Activated naive CD8-positive, alpha-beta T cell (primary cell): ENCODE results near the gene NR5A1.

Experiments
- H3K27ac Mint-ChIP-seq: one replicate; pipeline ENCODE4 v1.8.0; 2021; ENCODE audit warnings: mixed read lengths
- H3K27me3 Mint-ChIP-seq: one replicate; pipeline ENCODE4 v1.8.0; 2021; ENCODE audit warnings: mixed read lengths
- H3K36me3 Mint-ChIP-seq: one replicate; pipeline ENCODE4 v1.8.0; 2021; ENCODE audit warnings: mixed read lengths
- H3K4me1 Mint-ChIP-seq: one replicate; pipeline ENCODE4 v1.8.0; 2021; ENCODE audit warnings: low read depth, mixed read lengths
- H3K4me3 Mint-ChIP-seq: one replicate; pipeline ENCODE4 v1.8.0; 2021; ENCODE audit warnings: mild to moderate bottlenecking, mixed read lengths
- H3K9me3 Mint-ChIP-seq: one replicate; pipeline ENCODE4 v1.8.0; 2021; ENCODE audit warnings: low read depth, mixed read lengths

The NR5A1 gene

DNA sequence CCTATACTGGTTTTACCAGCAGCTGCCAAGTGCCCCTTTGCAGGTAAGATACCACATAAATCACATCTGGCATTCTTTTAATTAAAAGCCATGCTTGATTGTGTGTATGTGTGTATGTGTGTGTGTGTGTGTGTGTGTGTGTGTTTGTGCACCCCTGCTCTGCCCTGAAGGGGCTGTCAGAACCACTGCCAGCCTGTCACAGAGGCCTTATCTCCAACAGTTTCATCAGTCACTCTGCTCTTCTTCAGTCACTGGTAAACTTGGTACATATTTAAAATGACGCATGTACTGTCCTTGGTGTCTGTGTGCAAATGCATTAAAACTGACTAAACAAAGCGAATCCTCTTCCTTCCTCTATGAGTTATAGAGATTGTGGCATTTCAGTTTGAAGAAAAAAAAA is 19.0 kb upstream of the NR5A1 start:
- no peak overlapping the region for H3K27ac Mint-ChIP-seq
- H3K27me3 Mint-ChIP-seq: peaks cover 4% of the 10 kb centered on the region
- H3K4me3 Mint-ChIP-seq: no peak overlapping the region
- no peaks in the 10 kb centered on the region for H3K36me3 Mint-ChIP-seq
- no peaks in the 10 kb centered on the region for H3K9me3 Mint-ChIP-seq
- H3K4me1 Mint-ChIP-seq: no peaks in the 10 kb centered on the region

GRCh38 chr9:124522121-124523098 is 15.2 kb upstream of the NR5A1 start:
- Mint-ChIP-seq H3K4me1 (no peaks in the 10 kb centered on the region), H3K27ac (no peak overlapping the region), H3K36me3 (no peaks in the 10 kb centered on the region), H3K27me3 (peaks cover 4% of the 10 kb centered on the region), H3K9me3 (no peaks in the 10 kb centered on the region), H3K4me3 (no peak overlapping the region)

GRCh38 chr9:124521142-124521541 is 13.9 kb upstream of the NR5A1 start:
- H3K27me3 Mint-ChIP-seq: peaks cover 4% of the 10 kb centered on the region
- no peaks in the 10 kb centered on the region for H3K4me1 Mint-ChIP-seq
- H3K36me3 Mint-ChIP-seq: no peaks in the 10 kb centered on the region
- H3K27ac Mint-ChIP-seq: no peak overlapping the region
- H3K4me3 Mint-ChIP-seq: no peak overlapping the region
- no peaks in the 10 kb centered on the region for H3K9me3 Mint-ChIP-seq

DNA sequence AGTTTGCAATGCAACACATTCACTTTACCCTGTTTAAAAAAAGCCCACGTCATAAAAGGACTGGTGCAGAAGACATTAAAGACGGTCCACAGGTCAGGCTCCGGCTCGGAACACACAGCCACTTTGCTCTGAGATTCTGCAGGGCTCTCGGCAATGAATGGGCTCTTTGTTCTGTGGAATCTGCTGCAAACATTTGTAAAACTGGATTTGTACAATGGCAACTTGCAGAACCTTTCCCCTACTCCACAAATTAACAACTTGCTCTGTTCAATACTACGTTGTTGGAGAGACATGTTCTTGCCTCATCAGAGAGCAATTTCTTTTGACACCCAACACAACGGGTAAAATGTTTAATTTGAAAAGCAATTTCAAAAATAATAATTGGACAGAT is 13.0 kb upstream of the NR5A1 start:
- no peak overlapping the region for H3K4me3 Mint-ChIP-seq
- no peaks in the 10 kb centered on the region for H3K36me3 Mint-ChIP-seq
- H3K27me3 Mint-ChIP-seq: peaks cover 4% of the 10 kb centered on the region
- H3K9me3 Mint-ChIP-seq: no peaks in the 10 kb centered on the region
- H3K4me1 Mint-ChIP-seq: no peaks in the 10 kb centered on the region
- no peak overlapping the region for H3K27ac Mint-ChIP-seq

DNA sequence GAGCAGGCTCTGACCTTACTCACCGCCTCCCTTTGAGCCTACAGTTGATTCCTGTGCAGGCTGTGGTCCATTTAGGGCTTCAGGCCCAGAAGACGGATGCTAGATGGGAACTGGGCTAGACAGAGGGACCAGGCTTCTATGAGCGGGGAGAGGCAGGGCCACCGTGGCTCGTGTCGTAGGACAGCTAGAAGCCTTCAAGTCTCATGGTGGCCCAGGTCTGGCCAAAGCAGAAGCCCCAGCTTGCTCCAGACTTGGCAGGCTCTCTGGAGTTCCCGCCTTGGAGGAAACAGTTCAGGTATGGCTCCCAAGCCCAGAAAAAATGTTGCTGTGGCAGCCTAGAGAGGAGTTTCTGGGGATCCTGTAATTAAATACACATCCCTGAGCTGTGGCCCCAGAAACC is 10.9 kb upstream of the NR5A1 start:
- Mint-ChIP-seq H3K27ac (no peak overlapping the region), H3K9me3 (no peaks in the 10 kb centered on the region), H3K27me3 (peaks cover 4% of the 10 kb centered on the region), H3K4me1 (no peaks in the 10 kb centered on the region), H3K4me3 (no peak overlapping the region), H3K36me3 (no peaks in the 10 kb centered on the region)

- H3K27me3 Mint-ChIP-seq: peaks cover 4% of the 10 kb centered on the region
- no peak overlapping the region for H3K27ac Mint-ChIP-seq
- H3K4me1 Mint-ChIP-seq: no peaks in the 10 kb centered on the region
- H3K9me3 Mint-ChIP-seq: no peaks in the 10 kb centered on the region
- H3K36me3 Mint-ChIP-seq: no peaks in the 10 kb centered on the region
- H3K4me3 Mint-ChIP-seq: no peak overlapping the region
Observed at GRCh38 chr9:124517600-124517999, 10.4 kb upstream of the NR5A1 start.

DNA sequence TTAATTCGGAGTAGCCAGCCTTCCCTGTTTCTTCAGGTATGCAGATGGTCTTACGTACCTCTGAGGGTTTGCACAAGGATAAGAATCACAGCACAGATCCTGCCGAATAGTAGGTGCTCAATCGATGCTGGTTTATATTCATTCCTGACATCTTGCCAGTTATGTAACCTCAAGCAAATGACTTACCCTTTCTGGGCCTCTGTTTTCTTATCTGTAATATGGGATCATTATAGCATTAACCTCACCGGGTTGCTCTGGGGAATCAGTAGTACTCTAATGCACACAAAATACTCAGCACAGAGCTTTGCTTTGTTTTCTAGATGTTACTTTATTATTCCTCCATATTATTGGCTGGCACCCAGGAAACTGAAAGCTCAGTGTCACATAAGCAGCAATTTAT is 7.7 kb upstream of the NR5A1 start:
- no peak overlapping the region for H3K27ac Mint-ChIP-seq

DNA sequence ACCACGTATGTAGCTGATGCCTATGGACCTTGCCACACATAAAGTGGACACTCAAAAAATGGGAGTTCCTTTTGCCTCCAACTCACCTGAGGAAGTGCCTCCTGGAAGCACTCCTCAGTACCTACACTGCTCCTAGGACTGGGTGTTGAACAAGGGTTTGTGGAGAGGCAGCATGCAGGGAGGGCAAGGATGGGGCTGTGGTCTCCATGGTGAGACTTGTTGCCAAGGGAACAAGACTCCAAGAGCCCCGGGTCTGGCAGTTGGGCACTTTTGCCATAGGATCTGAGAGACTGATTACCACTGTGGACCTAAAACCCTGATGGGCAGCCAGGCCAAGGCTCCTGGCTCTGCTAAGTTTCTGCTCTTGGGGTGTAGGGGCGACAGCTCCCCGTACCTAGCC is 6.9 kb upstream of the NR5A1 start:
- no peak overlapping the region for H3K27ac Mint-ChIP-seq

More for the DNA sequence above, 7.7 kb upstream of the NR5A1 start:
- Mint-ChIP-seq H3K27me3 (no peaks in the 10 kb centered on the region), H3K36me3 (no peaks in the 10 kb centered on the region), H3K4me3 (no peak overlapping the region), H3K9me3 (no peaks in the 10 kb centered on the region), H3K4me1 (peaks cover 2% of the 10 kb centered on the region)

DNA sequence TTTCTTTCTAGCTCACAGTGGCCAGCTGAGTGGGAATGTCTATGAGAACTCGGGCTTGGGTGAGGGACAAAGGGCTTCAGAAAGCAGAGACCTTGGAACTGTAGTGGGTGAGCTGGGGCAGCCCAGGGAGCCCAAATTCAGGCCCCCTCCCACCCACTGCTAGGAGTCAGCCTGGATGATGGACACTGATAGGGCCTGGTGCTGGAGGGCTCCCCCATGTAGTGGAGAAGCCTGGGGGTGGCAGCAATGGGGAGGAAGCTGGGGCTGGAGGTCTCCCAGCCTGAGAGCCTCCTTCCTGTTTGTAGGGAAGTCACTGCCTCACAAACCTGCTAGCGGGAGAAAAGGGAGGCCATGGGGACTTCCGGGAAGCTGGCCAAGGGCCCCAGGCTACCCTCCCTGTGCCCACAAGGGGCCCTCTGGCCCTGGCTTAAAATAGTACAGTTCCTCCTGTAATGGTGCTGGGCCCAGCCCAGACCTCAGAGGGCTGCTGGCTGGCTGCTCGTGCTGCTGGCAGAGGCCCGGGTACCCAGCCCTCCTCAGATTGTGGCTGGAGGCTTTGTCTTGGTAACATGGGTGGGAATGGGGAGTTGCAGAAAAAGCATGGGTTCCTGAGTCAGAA is 6.3 kb upstream of the NR5A1 start:
- Mint-ChIP-seq H3K27me3 (no peaks in the 10 kb centered on the region), H3K27ac (no peak overlapping the region)

More for the DNA sequence above, 6.9 kb upstream of the NR5A1 start:
- H3K4me3 Mint-ChIP-seq: no peak overlapping the region
- H3K27me3 Mint-ChIP-seq: no peaks in the 10 kb centered on the region
- H3K9me3 Mint-ChIP-seq: no peaks in the 10 kb centered on the region
- peaks cover 2% of the 10 kb centered on the region for H3K4me1 Mint-ChIP-seq
- H3K36me3 Mint-ChIP-seq: no peaks in the 10 kb centered on the region

DNA sequence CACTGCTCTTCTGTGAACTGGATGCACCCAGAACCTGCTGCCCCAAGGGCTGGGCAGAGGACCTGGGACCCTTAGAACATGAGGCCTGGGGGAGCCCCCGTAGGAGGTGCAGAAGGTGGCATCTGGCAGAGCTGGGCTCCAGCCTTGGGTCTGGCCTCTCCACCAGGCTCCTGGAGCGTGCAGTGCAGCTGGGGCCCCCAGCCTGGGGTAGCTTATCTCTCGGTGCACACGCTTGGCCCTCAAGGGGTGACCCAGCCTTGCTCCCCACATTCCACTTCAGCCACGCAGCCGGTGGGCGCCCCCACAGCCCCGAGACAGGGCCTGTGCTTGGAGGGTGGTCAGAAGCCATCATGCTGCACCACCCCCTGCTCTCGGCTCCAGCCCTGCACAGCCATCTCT is 5.6 kb upstream of the NR5A1 start:
- Mint-ChIP-seq H3K36me3 (no peaks in the 10 kb centered on the region), H3K27me3 (no peaks in the 10 kb centered on the region), H3K4me3 (no peak overlapping the region), H3K4me1 (peaks cover 2% of the 10 kb centered on the region), H3K9me3 (no peaks in the 10 kb centered on the region), H3K27ac (no peak overlapping the region)

More for the DNA sequence above, 6.3 kb upstream of the NR5A1 start:
- Mint-ChIP-seq H3K4me3 (no peak overlapping the region), H3K36me3 (no peaks in the 10 kb centered on the region), H3K4me1 (peaks cover 2% of the 10 kb centered on the region), H3K9me3 (no peaks in the 10 kb centered on the region)

DNA sequence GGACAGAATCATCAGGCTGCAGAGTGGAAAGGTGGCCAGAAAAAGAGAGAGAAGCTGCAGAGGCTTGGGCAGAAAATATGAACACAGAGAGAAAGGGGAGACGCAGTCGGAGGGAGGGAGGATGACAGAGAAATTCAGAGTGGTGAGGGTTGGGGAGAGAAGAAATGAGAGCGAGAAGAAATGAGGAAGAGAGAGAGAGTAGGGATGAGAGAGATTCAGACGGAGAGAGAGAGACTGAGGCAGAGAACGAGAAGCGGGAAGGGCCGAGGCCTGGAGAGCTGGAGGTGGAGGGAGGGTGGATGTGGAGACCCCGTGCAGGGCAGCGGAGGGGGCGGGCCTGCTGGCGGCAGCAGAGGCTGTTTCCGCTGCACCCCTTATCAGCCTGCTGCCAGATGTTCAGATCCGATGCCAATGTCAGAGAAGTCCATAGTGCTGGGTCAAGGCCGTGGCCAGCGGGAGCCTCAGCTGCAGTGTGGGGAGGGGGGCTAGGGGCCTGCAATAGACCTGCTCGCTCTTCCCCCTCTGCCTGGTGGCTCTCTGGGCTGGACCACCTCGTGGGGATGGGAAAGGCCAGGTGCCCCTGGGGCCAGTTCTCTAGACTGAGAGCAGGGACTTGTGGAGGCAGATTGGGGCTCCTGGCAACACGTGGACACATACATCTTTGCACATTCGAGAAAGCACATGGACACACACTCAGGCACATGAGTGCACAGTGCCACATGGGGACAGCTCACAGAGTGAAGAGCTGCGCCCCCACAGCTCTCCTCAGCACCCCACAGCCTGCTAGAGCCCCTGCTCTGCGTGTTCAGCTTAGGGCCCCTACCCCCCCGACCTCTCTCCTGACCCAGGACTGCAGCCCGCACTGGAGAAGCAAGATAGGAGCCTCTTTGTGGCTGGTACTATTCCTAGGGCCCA is 4.9 kb upstream of the NR5A1 start:
- peaks cover 2% of the 10 kb centered on the region for H3K4me1 Mint-ChIP-seq
- no peak overlapping the region for H3K4me3 Mint-ChIP-seq
- no peaks in the 10 kb centered on the region for H3K9me3 Mint-ChIP-seq
- no peak overlapping the region for H3K27ac Mint-ChIP-seq
- no peaks in the 10 kb centered on the region for H3K36me3 Mint-ChIP-seq
- no peaks in the 10 kb centered on the region for H3K27me3 Mint-ChIP-seq

GRCh38 chr9:124511426-124511840 is 4.2 kb upstream of the NR5A1 start:
- Mint-ChIP-seq H3K36me3 (no peaks in the 10 kb centered on the region), H3K4me1 (peaks cover 2% of the 10 kb centered on the region), H3K4me3 (no peak overlapping the region), H3K27ac (no peak overlapping the region), H3K9me3 (no peaks in the 10 kb centered on the region), H3K27me3 (peaks cover 2% of the 10 kb centered on the region)

DNA sequence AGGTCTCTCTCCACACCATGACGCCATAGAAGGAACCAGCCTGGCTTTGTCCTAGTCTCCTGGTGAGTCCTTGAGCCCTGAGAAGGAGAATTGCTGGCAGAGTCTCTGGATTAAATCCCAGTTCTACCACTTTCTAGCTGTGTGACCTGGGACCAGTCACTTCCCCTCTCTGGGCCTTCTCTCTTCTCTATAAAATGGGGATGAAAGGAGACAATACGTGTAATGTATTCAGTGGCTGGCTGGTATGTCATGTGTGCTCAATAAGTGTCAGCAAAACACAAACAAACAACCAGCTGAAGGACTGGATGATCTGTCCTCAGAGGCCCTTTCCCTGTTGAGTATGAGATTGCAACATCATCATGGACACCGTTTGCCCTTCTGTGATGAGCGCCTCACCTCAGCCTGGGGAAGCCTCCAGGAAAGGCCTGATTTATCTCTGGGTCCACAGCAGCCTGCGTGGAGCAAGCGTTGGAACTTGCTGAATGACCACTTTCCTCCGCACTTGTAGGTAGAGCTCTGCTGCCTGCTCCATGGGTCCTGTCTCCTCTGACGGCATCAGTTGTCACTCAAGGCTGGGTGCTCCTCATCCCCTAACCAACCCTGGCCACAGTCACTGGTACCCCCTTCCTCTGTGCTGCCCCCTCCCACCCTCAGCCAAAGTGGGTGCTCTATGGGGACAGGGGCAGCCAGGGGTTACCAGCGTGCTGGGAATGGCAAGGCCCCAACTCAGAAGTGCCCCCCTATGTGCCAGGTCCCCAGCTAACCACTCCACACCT is 3.6 kb upstream of the NR5A1 start:
- Mint-ChIP-seq H3K27me3 (peaks cover 3% of the 10 kb centered on the region), H3K4me3 (no peak overlapping the region), H3K4me1 (peaks cover 2% of the 10 kb centered on the region), H3K9me3 (no peaks in the 10 kb centered on the region), H3K27ac (no peak overlapping the region), H3K36me3 (no peaks in the 10 kb centered on the region)

GRCh38 chr9:124507880-124508423 is 753 bp upstream of the NR5A1 start:
- Mint-ChIP-seq H3K4me3 (no peak overlapping the region), H3K4me1 (peaks cover 8% of the 10 kb centered on the region), H3K27ac (no peak overlapping the region), H3K36me3 (no peaks in the 10 kb centered on the region), H3K9me3 (no peaks in the 10 kb centered on the region), H3K27me3 (peaks cover 10% of the 10 kb centered on the region)
